H1 (cell line): ENCODE data around the gene TSPAN16. TPM values are rescaled to one million over a fixed set of nuclear protein-coding genes. Genes with fewer than 3 reads are reported as not detected.

Experiments used
- CTCF ChIA-PET: fragments of 300-600 bp; sonication (Branson Sonifier 250); formaldehyde crosslinking; loops from one replicate; lab custom pipeline; 2021; ENCODE audit not compliant: partially characterized antibody; lab: Charles Lee
- POLR2A ChIA-PET: fragments of 300-600 bp; sonication (Branson Sonifier 250); formaldehyde crosslinking; loops from one replicate; lab custom pipeline; 2021; ENCODE audit warnings: inconsistent platforms; ENCODE audit not compliant: partially characterized antibody; lab: Charles Lee
- DNase-seq, 2 experiments: peaks; one replicate each; pipeline versions ENCODE4 v3.0.0 to v3.0.0-alpha.2; 2010 to 2022; ENCODE audit warnings: low spot score in 2 of 2, low read depth in 1 of 2, mixed read lengths in 1 of 2
- FAIRE-seq: peaks from 2 replicates; lab custom pipeline; 2011; peaks lifted over from hg19 to GRCh38; lab: Jason Lieb, UNC
- H2AFZ ChIP-seq: 2 replicates; pipeline ENCODE4 v1.8.1; 2012; ENCODE audit warnings: low read length, inconsistent platforms
- H2AK5ac ChIP-seq: 2 replicates; pipeline ENCODE4 v1.6.1; 2013; ENCODE audit warnings: low read depth, low read length
- H2BK120ac ChIP-seq: replicated peaks from 2 replicates; pipeline ENCODE3; 2013; ENCODE audit warnings: low read depth, low read length, inconsistent platforms
- H2BK12ac ChIP-seq: 2 replicates; pipeline ENCODE4 v1.6.1; 2013; ENCODE audit warnings: low read depth, low read length
- H2BK15ac ChIP-seq: 2 replicates; pipeline ENCODE4 v1.6.1; 2013; ENCODE audit warnings: low read length
- H2BK20ac ChIP-seq: 2 replicates; pipeline ENCODE4 v1.6.1; 2013; ENCODE audit warnings: low read length
- H2BK5ac ChIP-seq: 2 replicates; pipeline ENCODE4 v1.6.1; 2013; ENCODE audit warnings: low read depth, low read length
- H3K14ac ChIP-seq: 2 replicates; pipeline ENCODE4 v1.6.1; 2013; ENCODE audit warnings: inconsistent platforms; ENCODE audit not compliant: insufficient read length
- H3K18ac ChIP-seq: 2 replicates; pipeline ENCODE4 v1.6.1; 2013; ENCODE audit warnings: low read length; ENCODE audit errors: extremely low read depth
- H3K23ac ChIP-seq: 2 replicates; pipeline ENCODE4 v1.6.1; 2013; ENCODE audit warnings: inconsistent platforms; ENCODE audit not compliant: insufficient read length
- H3K23me2 ChIP-seq: 2 replicates; pipeline ENCODE4 v1.6.1; 2013; ENCODE audit warnings: low read depth, low read length
- H3K27ac ChIP-seq: 2 replicates; pipeline ENCODE4 v1.6.1; 2011; ENCODE audit warnings: low read depth, low read length, inconsistent platforms
- H3K27me3 ChIP-seq, 4 experiments: replicated peaks in 1 of 4; 1 replicate in 1 of 4; 2 replicates in 3 of 4; pipeline versions ENCODE4 v1.6.1 to v1.8.1; 2011 to 2013; ENCODE audit warnings: low read length in 3 of 4, mild to moderate bottlenecking in 3 of 4, inconsistent platforms in 2 of 4, mixed read lengths in 2 of 4, moderate library complexity in 1 of 4; ENCODE audit not compliant: control insufficient read depth in 3 of 4, insufficient read depth in 3 of 4; ENCODE audit errors: extremely low read depth in 1 of 4
- H3K36me3 ChIP-seq, 4 experiments: 2 replicates each; pipeline versions ENCODE4 v1.6.1 to v1.8.1; 2011 to 2013; ENCODE audit warnings: mild to moderate bottlenecking in 4 of 4, low read length in 3 of 4, moderate library complexity in 2 of 4, control low read depth in 1 of 4, inconsistent platforms in 1 of 4; ENCODE audit not compliant: insufficient read depth in 4 of 4, control insufficient read depth in 2 of 4
- H3K4ac ChIP-seq: replicated peaks from 2 replicates; pipeline ENCODE3; 2013; ENCODE audit warnings: low read length, low read depth, mixed read lengths, inconsistent platforms; ENCODE audit not compliant: insufficient read length
- H3K4me1 ChIP-seq, 4 experiments: replicated peaks in 1 of 4; 1 replicate in 1 of 4; 2 replicates in 3 of 4; pipeline versions ENCODE4 v1.6.1 to v1.8.1; 2011 to 2013; ENCODE audit warnings: low read length in 3 of 4, inconsistent platforms in 2 of 4, mixed read lengths in 1 of 4; ENCODE audit not compliant: insufficient read depth in 4 of 4, control insufficient read depth in 3 of 4
- H3K4me2 ChIP-seq, 2 experiments: 2 replicates each; pipeline versions ENCODE4 v1.6.1 to v1.8.1; 2011 to 2013; ENCODE audit warnings: low read depth in 2 of 2, low read length in 2 of 2, control low read depth in 1 of 2, inconsistent platforms in 1 of 2, mild to moderate bottlenecking in 1 of 2; ENCODE audit not compliant: insufficient read depth in 1 of 2
- H3K4me3 ChIP-seq, 4 experiments: fragments of 200-600, 300-600 bp in 1 of 4; sonication (generic), shearing (Covaris generic), sonication (Bioruptor Twin) in 1 of 4; 2 replicates each; pipeline versions ENCODE4 v1.5.1 to v1.8.1; 2011 to 2016; ENCODE audit warnings: low read length in 4 of 4, low read depth in 3 of 4, control low read depth in 2 of 4, inconsistent platforms in 2 of 4, mild to moderate bottlenecking in 2 of 4, mixed read lengths in 1 of 4, moderate library complexity in 1 of 4; ENCODE audit not compliant: insufficient read depth in 2 of 4; ENCODE audit errors: extremely low read depth in 1 of 4
- H3K56ac ChIP-seq: replicated peaks from 2 replicates; pipeline ENCODE3; 2013; ENCODE audit warnings: low read depth, mild to moderate bottlenecking, mixed read lengths, low read length, inconsistent platforms; ENCODE audit not compliant: insufficient read length
- H3K79me1 ChIP-seq: 2 replicates; pipeline ENCODE4 v1.6.1; 2013; ENCODE audit warnings: low read depth, low read length, control low read depth
- H3K79me2 ChIP-seq, 2 experiments: 2 replicates each; pipeline versions ENCODE4 v1.6.1 to v1.8.1; 2012 to 2013; ENCODE audit warnings: low read length in 2 of 2, mild to moderate bottlenecking in 2 of 2, inconsistent platforms in 1 of 2; ENCODE audit not compliant: insufficient read depth in 2 of 2, control insufficient read depth in 1 of 2
- H3K9ac ChIP-seq, 4 experiments: replicated peaks in 1 of 4; 1 replicate in 1 of 4; 2 replicates in 3 of 4; pipeline versions ENCODE4 v1.6.1 to v1.8.1; 2011 to 2013; ENCODE audit warnings: low read depth in 3 of 4, low read length in 3 of 4, control low read depth in 2 of 4, mild to moderate bottlenecking in 2 of 4, moderate library complexity in 2 of 4, inconsistent platforms in 1 of 4; ENCODE audit errors: extremely low read depth in 1 of 4
- H3K9me3 ChIP-seq, 2 experiments: 2 replicates each; pipeline versions ENCODE4 v1.6.1 to v1.8.1; 2012 to 2013; ENCODE audit warnings: mild to moderate bottlenecking in 2 of 2, moderate library complexity in 2 of 2, control low read depth in 1 of 2, inconsistent platforms in 1 of 2, low read depth in 1 of 2, low read length in 1 of 2, mixed read lengths in 1 of 2; ENCODE audit not compliant: insufficient read depth in 2 of 2
- H4K20me1 ChIP-seq, 2 experiments: replicated peaks in 1 of 2; 2 replicates each; pipeline versions ENCODE3 to v1.8.1; 2011 to 2013; ENCODE audit warnings: inconsistent platforms in 2 of 2, low read length in 2 of 2, mild to moderate bottlenecking in 1 of 2; ENCODE audit not compliant: insufficient read depth in 2 of 2, control insufficient read depth in 1 of 2
- H4K5ac ChIP-seq: 2 replicates; pipeline ENCODE4 v1.6.1; 2013; ENCODE audit warnings: low read length, low read depth, mixed read lengths, inconsistent platforms; ENCODE audit not compliant: insufficient read length
- H4K8ac ChIP-seq: 2 replicates; pipeline ENCODE4 v1.8.0; 2013; ENCODE audit warnings: mild to moderate bottlenecking, moderate library complexity, low read length, inconsistent platforms; ENCODE audit not compliant: insufficient read depth; ENCODE audit errors: extremely low read depth
- H4K91ac ChIP-seq: replicated peaks from 2 replicates; pipeline ENCODE3; 2013; ENCODE audit warnings: low read length, mixed read lengths, inconsistent platforms; ENCODE audit not compliant: insufficient read length
- EP300 ChIP-seq, 2 experiments: IDR thresholded peaks; 1 replicate in 1 of 2; 2 replicates in 1 of 2; pipeline ENCODE4 v1.6.1; 2011 to 2012; ENCODE audit warnings: low read depth in 2 of 2, low read length in 2 of 2, mild to moderate bottlenecking in 2 of 2, borderline replicate concordance in 1 of 2, inconsistent platforms in 1 of 2, moderate library complexity in 1 of 2
- EZH2 ChIP-seq: fragments of 200-600 bp; sonication (generic); IDR thresholded peaks from 2 replicates; pipeline ENCODE4 v1.7.1; 2012; ENCODE audit warnings: low read depth, mild to moderate bottlenecking, moderate library complexity, low read length, inconsistent platforms; ENCODE audit not compliant: severe bottlenecking
- JUN ChIP-seq: IDR thresholded peaks from 2 replicates; pipeline ENCODE4 v1.6.1; 2011; ENCODE audit warnings: low read depth, mild to moderate bottlenecking, improper control_type of control experiment, low read length
- NANOG ChIP-seq: IDR thresholded peaks from 2 replicates; pipeline ENCODE4 v1.6.1; 2011; ENCODE audit warnings: low read length, low read depth, mild to moderate bottlenecking, inconsistent platforms; ENCODE audit not compliant: insufficient read depth, poor library complexity, severe bottlenecking
- RXRA ChIP-seq: IDR thresholded peaks from 2 replicates; pipeline ENCODE4 v1.6.1; 2011; ENCODE audit warnings: low read depth, mild to moderate bottlenecking, low read length, moderate library complexity; ENCODE audit not compliant: insufficient read depth
- SIN3A ChIP-seq, 2 experiments: IDR thresholded peaks in 1 of 2; conservative IDR thresholded peaks in 1 of 2; 2 replicates each; pipeline ENCODE4 v1.6.1; 2011 to 2012; ENCODE audit warnings: low read length in 2 of 2, improper control_type of control experiment in 1 of 2, low read depth in 1 of 2, mild to moderate bottlenecking in 1 of 2
- SIX5 ChIP-seq: IDR thresholded peaks from 2 replicates; pipeline ENCODE4 v1.6.1; 2011; ENCODE audit warnings: mild to moderate bottlenecking, low read depth, low read length
- SP4 ChIP-seq: IDR thresholded peaks from 2 replicates; pipeline ENCODE4 v1.6.1; 2012; ENCODE audit warnings: low read length, inconsistent platforms
- SUZ12 ChIP-seq: fragments of 200-600 bp; sonication (generic); IDR thresholded peaks from 2 replicates; pipeline ENCODE4 v1.6.1; 2012; ENCODE audit warnings: mild to moderate bottlenecking, inconsistent platforms, low read length, moderate library complexity, mixed read lengths
- TAF1 ChIP-seq: IDR thresholded peaks from 2 replicates; pipeline ENCODE4 v1.6.1; 2011; ENCODE audit warnings: mild to moderate bottlenecking, low read depth, low read length
- TCF12 ChIP-seq: IDR thresholded peaks from 2 replicates; pipeline ENCODE4 v1.6.1; 2011; ENCODE audit warnings: low read depth, mild to moderate bottlenecking, low read length
- WGBS, 2 experiments: shearing (Covaris generic) in 1 of 2; methylation state at CpG; one replicate each; pipeline versions ENCODE4 v1.1.6 to v1.1.7; 2013 to 2015; ENCODE audit warnings: low lambda C conversion rate in 2 of 2, mixed read lengths in 2 of 2, inconsistent platforms in 1 of 2, low coverage in 1 of 2, missing lambda C conversion rate in 1 of 2; ENCODE audit not compliant: insufficient replicate concordance in 2 of 2, insufficient coverage in 1 of 2, insufficient read length in 1 of 2; ENCODE audit errors: extremely low coverage in 1 of 2, missing lambda C conversion rate in 1 of 2; 5-methylcytosine and 5-hydroxymethylcytosine counted together
- polyA plus RNA-seq, 7 experiments: library from polyadenylated mRNA; depleted of rRNA in 3 of 7; stranded (reverse) in 5 of 7; unstranded in 2 of 7; fragments of >200 nt in 5 of 7; fragments of 200-250 nt in 2 of 7; gene quantifications; 1 replicate in 5 of 7; 2 replicates in 1 of 7; 4 replicates in 1 of 7; pipeline versions ENCODE4 v1.2.1 to v1.2.3, GENCODE V29; 2011 to 2013; ENCODE audit warnings: missing spikeins in 2 of 7, mixed read lengths in 2 of 7
- total RNA-seq: library from RNA; stranded (reverse); fragmentation: NEBNext Ultra II Directional; extraction: Animal tissue kit (Norgen Biotek cat#: 25700); gene quantifications from 2 replicates; pipeline ENCODE4 v1.2.1, GENCODE V29; 2021

TSPAN16 gene
- total and polyA plus RNA-seq, 2 of the 8 experiments (the other 6 are each of a cell fraction or from before 2014, with no cell fraction given) = not detected

- Histone ChIP-seq H3K23ac (no peak overlapping the region), H3K79me2 (no peaks in the 10 kb centered on the region), H3K36me3 (peaks cover 0 to 9% (median 2%) of the 10 kb centered on the region in 4 experiments; a peak in 3 of 8 replicates), H3K56ac (no peak overlapping the region), H4K8ac (no peak overlapping the region), H2BK120ac (no peak overlapping the region), H3K79me1 (no peaks in the 10 kb centered on the region), H2BK12ac (no peak overlapping the region), H3K4me1 (no peaks in the 10 kb centered on the region), H2AK5ac (no peak overlapping the region), H2BK15ac (no peak overlapping the region), H3K4me2 (no peak overlapping the region), H3K27me3 (no peaks in the 10 kb centered on the region), H3K18ac (no peak overlapping the region), H2BK5ac (no peak overlapping the region), H3K4ac (no peak overlapping the region), H4K5ac (no peak overlapping the region), H2AFZ (no peak overlapping the region), H2BK20ac (no peak overlapping the region), H4K20me1 (peaks cover 0 to 2% of the 10 kb centered on the region in 2 experiments), H3K9ac (no peak overlapping the region), H3K4me3 (no peak overlapping the region), H4K91ac (no peak overlapping the region), H3K14ac (no peak overlapping the region), H3K27ac (no peak overlapping the region), H3K9me3 (no peaks in the 10 kb centered on the region), H3K23me2 (no peaks in the 10 kb centered on the region)
- WGBS, 2 experiments = 89% methylated on average over 2 of the region's 5 CpGs; no CpG with 5 or more reads in 1 of the 2 experiments
- POLR2A ChIA-PET = interaction anchor here (0.6 kb wide), 1 partner anchor 34 kb away, joined by 3 read pairs; no protein-coding TSS in a partner anchor
- FAIRE-seq = no peak
- no peak for TF ChIP-seq RXRA
- no peak for TF ChIP-seq SP4
- no peak for TF ChIP-seq JUN
- no peak for TF ChIP-seq SIN3A (conservative IDR thresholded peaks at IDR 0.05 in 1 of 2, IDR thresholded peaks at IDR 0.05 in 1 of 2; ENCODE audit: low read depth in 1 of 2, low read length in 2 of 2)
- TF ChIP-seq SUZ12 = no peak
- no peak for TF ChIP-seq EZH2
- TF ChIP-seq TCF12 = no peak
- TF ChIP-seq NANOG = no peak
- no peak for TF ChIP-seq TAF1
- TF ChIP-seq EP300 (IDR thresholded peaks at IDR 0.05; ENCODE audit: borderline replicate concordance in 1 of 2, low read depth in 2 of 2, low read length in 2 of 2) = no peak
- no peak for TF ChIP-seq SIX5
- CTCF ChIA-PET = no interaction called here
- no peak for DNase-seq
Observed at GRCh38 chr19:11332822-11333221, 36.9 kb downstream of the TSPAN16 start.
